HEK293 (cell line): ENCODE measurements around the gene DCAF5.

Source experiments
- CTCF ChIA-PET: fragments of 350-600 bp; formaldehyde crosslinking; extraction: SDS; loops from one replicate; lab custom pipeline; 2021; ENCODE audit warnings: antibody characterized with exemption; lab: Yijun Ruan, JAX
- POLR2A ChIA-PET: fragments of 300-600 bp; formaldehyde crosslinking; extraction: SDS; loops from one replicate; lab custom pipeline; 2020; ENCODE audit warnings: antibody characterized with exemption, inconsistent platforms; lab: Yijun Ruan, JAX
- H3K27ac ChIP-seq: fragments of 200-500 bp; sonication (Bioruptor generic); 2 replicates; pipeline ENCODE4 v1.5.1; 2014; ENCODE audit warnings: low read depth, low read length, control low read depth, inconsistent platforms; ENCODE audit errors: extremely low read depth
- H3K36me3 ChIP-seq, 2 experiments: fragments of 200-500 bp in 1 of 2; sonication (Bioruptor generic) in 1 of 2; 1 replicate in 1 of 2; 2 replicates in 1 of 2; pipeline ENCODE4 v1.5.1; 2014 to 2017; ENCODE audit warnings: inconsistent platforms in 2 of 2, low read length in 2 of 2; ENCODE audit not compliant: control insufficient read depth in 2 of 2, insufficient read depth in 1 of 2
- H3K4me1 ChIP-seq: fragments of 200-500 bp; sonication (Bioruptor generic); 2 replicates; pipeline ENCODE4 v1.5.1; 2014; ENCODE audit warnings: mild to moderate bottlenecking, low read length, inconsistent platforms; ENCODE audit not compliant: control insufficient read depth, insufficient read depth
- H3K4me3 ChIP-seq: 2 replicates; pipeline ENCODE4 v1.5.1; 2011; ENCODE audit warnings: low read depth, mild to moderate bottlenecking, control low read depth, low read length, moderate library complexity
- H3K9me3 ChIP-seq: fragments of 200-500 bp; sonication (Bioruptor generic); 2 replicates; pipeline ENCODE4 v1.5.1; 2014; ENCODE audit warnings: low read depth, low read length, inconsistent platforms; ENCODE audit not compliant: control insufficient read depth, insufficient read depth
- MEIS1 ChIP-seq: sonication (generic); formaldehyde crosslinking; IDR thresholded peaks from 2 replicates; pipeline ENCODE4 v1.8.1; 2022; ENCODE audit warnings: missing genetic modification reagents, mild to moderate bottlenecking, borderline replicate concordance
- OSR2 ChIP-seq: fragments of 450-650 bp; formaldehyde crosslinking; IDR thresholded peaks from 2 replicates; pipeline ENCODE4 v1.5.1; 2016; ENCODE audit warnings: missing biosample characterization, missing genetic modification characterization
- PRDM10 ChIP-seq: fragments of 450-650 bp; formaldehyde crosslinking; IDR thresholded peaks from 2 replicates; pipeline ENCODE4 v1.5.1; 2016; ENCODE audit warnings: missing biosample characterization, missing genetic modification characterization
- PRDM4 ChIP-seq: fragments of 450-650 bp; formaldehyde crosslinking; IDR thresholded peaks from 2 replicates; pipeline ENCODE4 v1.5.1; 2017; ENCODE audit warnings: missing biosample characterization, missing genetic modification characterization
- TRIM28 ChIP-seq: IDR thresholded peaks from 2 replicates; pipeline ENCODE4 v1.6.1; 2011; ENCODE audit warnings: low read length, control low read depth, borderline replicate concordance
- ZBTB17 ChIP-seq: fragments of 450-650 bp; formaldehyde crosslinking; IDR thresholded peaks from 2 replicates; pipeline ENCODE4 v1.5.1; 2016; ENCODE audit warnings: missing biosample characterization, missing genetic modification characterization
- ZNF302 ChIP-seq: fragments of 450-650 bp; formaldehyde crosslinking; IDR thresholded peaks from 2 replicates; pipeline ENCODE4 v1.5.1; 2016; ENCODE audit warnings: missing biosample characterization, missing genetic modification characterization, low read depth
- ZNF366 ChIP-seq: fragments of 450-650 bp; formaldehyde crosslinking; conservative IDR thresholded peaks from 2 replicates; pipeline ENCODE4 v1.5.1; 2016; ENCODE audit warnings: missing biosample characterization, missing genetic modification characterization
- ZNF580 ChIP-seq: fragments of 450-650 bp; formaldehyde crosslinking; IDR thresholded peaks from 2 replicates; pipeline ENCODE4 v1.5.1; 2016; ENCODE audit warnings: missing biosample characterization, missing genetic modification characterization
- ZNF660 ChIP-seq: fragments of 450-650 bp; IDR thresholded peaks from 2 replicates; pipeline ENCODE4 v1.5.1; 2018; ENCODE audit warnings: missing biosample characterization, mild to moderate bottlenecking, missing genetic modification characterization
- TF ChIP-seq, protein P1 (sequence below): fragments of 450-650 bp; formaldehyde crosslinking; IDR thresholded peaks from 2 replicates; pipeline ENCODE4; 2016; ENCODE audit warnings: missing biosample characterization, missing genetic modification characterization
- TF ChIP-seq, protein P2 (sequence below): fragments of 450-650 bp; formaldehyde crosslinking; IDR thresholded peaks from 2 replicates; pipeline ENCODE4 v1.5.1; 2016; ENCODE audit warnings: missing biosample characterization, missing genetic modification characterization
- TF ChIP-seq, protein P3 (sequence below): fragments of 450-650 bp; formaldehyde crosslinking; IDR thresholded peaks from 2 replicates; pipeline ENCODE4 v1.5.1; 2017; ENCODE audit warnings: missing biosample characterization, mild to moderate bottlenecking, missing genetic modification characterization, moderate library complexity
- TF ChIP-seq, protein P4 (sequence below): fragments of 450-650 bp; formaldehyde crosslinking; IDR thresholded peaks from 2 replicates; pipeline ENCODE4 v1.5.1; 2016; ENCODE audit warnings: missing biosample characterization, missing genetic modification characterization
- TF ChIP-seq, protein P5 (sequence below): fragments of 450-650 bp; formaldehyde crosslinking; IDR thresholded peaks from 2 replicates; pipeline ENCODE4 v1.5.1; 2017; ENCODE audit warnings: missing biosample characterization, missing genetic modification characterization
- TF ChIP-seq, protein P6 (sequence below): fragments of 450-650 bp; formaldehyde crosslinking; IDR thresholded peaks from 2 replicates; pipeline ENCODE4 v1.5.1; 2016; ENCODE audit warnings: missing biosample characterization, missing genetic modification characterization, low read depth

DCAF5 gene

DNA sequence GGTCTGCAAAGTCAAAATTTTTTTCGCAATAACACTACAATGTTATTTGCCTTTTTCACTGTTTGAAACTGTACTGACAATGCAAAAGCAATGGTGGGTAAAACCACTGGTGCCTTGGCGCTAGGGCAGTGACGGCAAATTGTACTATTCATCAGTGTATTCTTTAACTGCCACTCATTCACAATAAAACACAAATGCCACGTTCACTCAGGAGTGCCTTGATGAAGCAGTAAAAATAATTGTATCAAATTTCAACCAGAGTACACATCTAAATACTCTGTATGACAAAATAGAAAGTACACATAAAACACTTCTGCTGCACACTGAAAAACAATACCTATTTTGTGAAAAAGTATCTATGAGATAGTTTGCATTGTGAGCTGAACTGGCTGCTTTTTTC is 17.8 kb downstream of the DCAF5 start (continued):
- no peak for TF ChIP-seq PRDM4 (tag by site-specific recombination)
- TF ChIP-seq, protein P1, sequence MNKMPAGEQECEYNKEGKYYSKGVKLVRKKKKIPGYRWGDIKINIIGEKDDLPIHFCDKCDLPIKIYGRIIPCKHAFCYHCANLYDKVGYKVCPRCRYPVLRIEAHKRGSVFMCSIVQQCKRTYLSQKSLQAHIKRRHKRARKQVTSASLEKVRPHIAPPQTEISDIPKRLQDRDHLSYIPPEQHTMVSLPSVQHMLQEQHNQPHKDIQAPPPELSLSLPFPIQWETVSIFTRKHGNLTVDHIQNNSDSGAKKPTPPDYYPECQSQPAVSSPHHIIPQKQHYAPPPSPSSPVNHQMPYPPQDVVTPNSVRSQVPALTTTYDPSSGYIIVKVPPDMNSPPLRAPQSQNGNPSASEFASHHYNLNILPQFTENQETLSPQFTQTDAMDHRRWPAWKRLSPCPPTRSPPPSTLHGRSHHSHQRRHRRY (tag by site-specific recombination): no peak
- 0 out of 2 replicates have a peak, but pooled peaks have one; percentile 18 for TF ChIP-seq ZNF366 (tag by site-specific recombination)
- TF ChIP-seq, protein P2, sequence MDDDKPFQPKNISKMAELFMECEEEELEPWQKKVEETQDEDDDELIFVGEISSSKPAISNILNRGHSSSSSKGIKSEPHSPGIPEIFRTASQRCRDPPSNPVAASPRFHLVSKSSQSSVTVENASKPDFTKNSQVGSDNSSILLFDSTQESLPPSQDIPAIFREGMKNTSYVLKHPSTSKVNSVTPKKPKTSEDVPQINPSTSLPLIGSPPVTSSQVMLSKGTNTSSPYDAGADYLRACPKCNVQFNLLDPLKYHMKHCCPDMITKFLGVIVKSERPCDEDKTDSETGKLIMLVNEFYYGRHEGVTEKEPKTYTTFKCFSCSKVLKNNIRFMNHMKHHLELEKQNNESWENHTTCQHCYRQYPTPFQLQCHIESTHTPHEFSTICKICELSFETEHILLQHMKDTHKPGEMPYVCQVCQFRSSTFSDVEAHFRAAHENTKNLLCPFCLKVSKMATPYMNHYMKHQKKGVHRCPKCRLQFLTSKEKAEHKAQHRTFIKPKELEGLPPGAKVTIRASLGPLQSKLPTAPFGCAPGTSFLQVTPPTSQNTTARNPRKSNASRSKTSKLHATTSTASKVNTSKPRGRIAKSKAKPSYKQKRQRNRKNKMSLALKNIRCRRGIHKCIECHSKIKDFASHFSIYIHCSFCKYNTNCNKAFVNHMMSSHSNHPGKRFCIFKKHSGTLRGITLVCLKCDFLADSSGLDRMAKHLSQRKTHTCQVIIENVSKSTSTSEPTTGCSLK: no peak

DNA sequence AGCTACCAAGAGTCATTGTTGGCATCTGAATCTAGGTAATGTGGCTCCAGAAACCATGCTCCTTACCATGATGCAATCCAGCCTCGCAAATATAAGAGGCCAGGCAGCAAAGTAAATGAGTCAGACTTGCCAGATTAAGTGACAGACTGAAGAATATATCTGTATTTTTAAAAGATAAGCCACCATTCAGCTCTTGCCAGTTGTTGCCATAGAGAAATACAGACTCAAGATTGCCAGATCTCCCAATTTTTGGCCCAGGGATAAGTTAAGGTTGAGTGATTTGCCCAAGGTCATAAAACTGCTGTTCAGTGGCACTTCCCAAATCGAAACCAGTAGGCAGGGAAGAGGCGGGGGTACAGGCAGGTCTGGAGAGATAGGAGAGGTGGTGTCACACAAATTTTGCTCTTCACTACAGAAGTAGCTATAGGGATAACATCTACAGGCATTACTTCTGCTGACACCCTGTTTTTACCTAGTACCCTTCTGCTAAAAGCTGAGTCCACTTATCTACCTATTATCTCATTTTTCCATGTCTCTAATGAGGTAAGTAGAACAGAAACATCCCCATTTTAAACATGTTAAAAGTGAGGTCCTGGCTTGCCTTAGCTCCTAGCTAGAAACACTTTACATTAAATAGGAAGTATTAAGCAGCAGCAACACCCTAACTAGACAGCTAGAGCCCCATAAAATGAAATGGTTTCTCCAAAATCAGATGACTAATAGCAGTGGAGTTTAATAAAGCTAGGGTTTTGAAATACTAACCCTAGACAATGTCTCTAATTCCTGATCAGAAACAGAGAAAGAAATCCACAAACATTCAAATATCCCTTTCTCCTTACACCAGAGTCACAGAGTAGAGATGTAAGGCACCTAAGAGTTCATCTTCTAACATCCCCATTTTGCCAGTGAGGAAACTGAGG is 19.5 kb downstream of the DCAF5 start:
- ChIA-PET POLR2A (interaction anchor here (1.6 kb wide), 1 partner anchor 18 kb away, joined by 3 read pairs; no protein-coding TSS in a partner anchor), CTCF (interaction anchor here (0.6 to 2.0 kb wide), 8 partner anchors 11 to 270 kb away, joined by 3 to 7 read pairs (median 4); partner anchors contain the start of gene DCAF5)
- Histone ChIP-seq H3K36me3 (no peaks in the 10 kb centered on the region; a peak in 1 of 3 replicates), H3K9me3 (no peaks in the 10 kb centered on the region), H3K4me3 (no peak overlapping the region), H3K27ac (peak overlapping the region; percentile 68), H3K4me1 (peaks cover 65% of the 10 kb centered on the region)
- 0 out of 2 replicates have a peak, but pooled peaks have one; percentile 9 for TF ChIP-seq ZNF580
- TF ChIP-seq, protein P3, sequence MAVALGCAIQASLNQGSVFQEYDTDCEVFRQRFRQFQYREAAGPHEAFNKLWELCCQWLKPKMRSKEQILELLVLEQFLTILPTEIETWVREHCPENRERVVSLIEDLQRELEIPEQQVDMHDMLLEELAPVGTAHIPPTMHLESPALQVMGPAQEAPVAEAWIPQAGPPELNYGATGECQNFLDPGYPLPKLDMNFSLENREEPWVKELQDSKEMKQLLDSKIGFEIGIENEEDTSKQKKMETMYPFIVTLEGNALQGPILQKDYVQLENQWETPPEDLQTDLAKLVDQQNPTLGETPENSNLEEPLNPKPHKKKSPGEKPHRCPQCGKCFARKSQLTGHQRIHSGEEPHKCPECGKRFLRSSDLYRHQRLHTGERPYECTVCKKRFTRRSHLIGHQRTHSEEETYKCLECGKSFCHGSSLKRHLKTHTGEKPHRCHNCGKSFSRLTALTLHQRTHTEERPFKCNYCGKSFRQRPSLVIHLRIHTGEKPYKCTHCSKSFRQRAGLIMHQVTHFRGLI (tag by site-specific recombination): no peak
- TF ChIP-seq PRDM10 (tag by site-specific recombination): peak; percentile 84
- peak; percentile 55 for TF ChIP-seq ZBTB17 (tag by site-specific recombination)
- TF ChIP-seq ZNF660 (tag by site-specific recombination): 0 out of 2 replicates have a peak, but pooled peaks have one; percentile 32
- no peak for TF ChIP-seq ZNF302 (tag by site-specific recombination)
- TF ChIP-seq TRIM28: peak; percentile 56; the same call in 1 of the 2 replicates
- TF ChIP-seq, protein P4, sequence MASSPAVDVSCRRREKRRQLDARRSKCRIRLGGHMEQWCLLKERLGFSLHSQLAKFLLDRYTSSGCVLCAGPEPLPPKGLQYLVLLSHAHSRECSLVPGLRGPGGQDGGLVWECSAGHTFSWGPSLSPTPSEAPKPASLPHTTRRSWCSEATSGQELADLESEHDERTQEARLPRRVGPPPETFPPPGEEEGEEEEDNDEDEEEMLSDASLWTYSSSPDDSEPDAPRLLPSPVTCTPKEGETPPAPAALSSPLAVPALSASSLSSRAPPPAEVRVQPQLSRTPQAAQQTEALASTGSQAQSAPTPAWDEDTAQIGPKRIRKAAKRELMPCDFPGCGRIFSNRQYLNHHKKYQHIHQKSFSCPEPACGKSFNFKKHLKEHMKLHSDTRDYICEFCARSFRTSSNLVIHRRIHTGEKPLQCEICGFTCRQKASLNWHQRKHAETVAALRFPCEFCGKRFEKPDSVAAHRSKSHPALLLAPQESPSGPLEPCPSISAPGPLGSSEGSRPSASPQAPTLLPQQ (tag by site-specific recombination): peak; percentile 33; the same call in 1 of the 2 replicates
- TF ChIP-seq MEIS1: no peak
- TF ChIP-seq, protein P5, sequence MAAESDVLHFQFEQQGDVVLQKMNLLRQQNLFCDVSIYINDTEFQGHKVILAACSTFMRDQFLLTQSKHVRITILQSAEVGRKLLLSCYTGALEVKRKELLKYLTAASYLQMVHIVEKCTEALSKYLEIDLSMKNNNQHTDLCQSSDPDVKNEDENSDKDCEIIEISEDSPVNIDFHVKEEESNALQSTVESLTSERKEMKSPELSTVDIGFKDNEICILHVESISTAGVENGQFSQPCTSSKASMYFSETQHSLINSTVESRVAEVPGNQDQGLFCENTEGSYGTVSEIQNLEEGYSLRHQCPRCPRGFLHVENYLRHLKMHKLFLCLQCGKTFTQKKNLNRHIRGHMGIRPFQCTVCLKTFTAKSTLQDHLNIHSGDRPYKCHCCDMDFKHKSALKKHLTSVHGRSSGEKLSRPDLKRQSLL (tag by site-specific recombination): peak; percentile 48
- TF ChIP-seq, protein P6, sequence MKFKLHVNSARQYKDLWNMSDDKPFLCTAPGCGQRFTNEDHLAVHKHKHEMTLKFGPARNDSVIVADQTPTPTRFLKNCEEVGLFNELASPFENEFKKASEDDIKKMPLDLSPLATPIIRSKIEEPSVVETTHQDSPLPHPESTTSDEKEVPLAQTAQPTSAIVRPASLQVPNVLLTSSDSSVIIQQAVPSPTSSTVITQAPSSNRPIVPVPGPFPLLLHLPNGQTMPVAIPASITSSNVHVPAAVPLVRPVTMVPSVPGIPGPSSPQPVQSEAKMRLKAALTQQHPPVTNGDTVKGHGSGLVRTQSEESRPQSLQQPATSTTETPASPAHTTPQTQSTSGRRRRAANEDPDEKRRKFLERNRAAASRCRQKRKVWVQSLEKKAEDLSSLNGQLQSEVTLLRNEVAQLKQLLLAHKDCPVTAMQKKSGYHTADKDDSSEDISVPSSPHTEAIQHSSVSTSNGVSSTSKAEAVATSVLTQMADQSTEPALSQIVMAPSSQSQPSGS (tag by site-specific recombination): peak; percentile 39; the same call in 1 of the 2 replicates
- TF ChIP-seq OSR2 (tag by site-specific recombination): peak; percentile 92
